Chondrocyte (in vitro differentiated cells): ENCODE measurements around the gene TECR. TPM values are rescaled to one million over a fixed set of nuclear protein-coding genes. Genes with fewer than 3 reads are reported as not detected.
"Not testable (repeated sequence)": the region's sequence is repeated elsewhere in the genome, so short reads cannot be mapped to it uniquely, and the experiment has no call there.

ENCODE experiments used
- DNase-seq: peaks from one replicate; pipeline ENCODE4 v3.0.0; 2021; ENCODE audit warnings: mixed read lengths, low spot score
- H3K27ac Mint-ChIP-seq: one replicate; pipeline ENCODE4 v1.8.0; 2021; ENCODE audit warnings: mild to moderate bottlenecking, moderate library complexity, mixed read lengths; ENCODE audit not compliant: unreplicated experiment
- H3K27me3 Mint-ChIP-seq: 2 replicates; pipeline ENCODE4 v1.8.0; 2021; ENCODE audit warnings: low read depth, mixed read lengths
- H3K36me3 Mint-ChIP-seq: 2 replicates; pipeline ENCODE4 v1.8.0; 2021; ENCODE audit warnings: low read depth, mixed read lengths
- H3K4me1 Mint-ChIP-seq: 2 replicates; pipeline ENCODE4 v1.8.0; 2021; ENCODE audit warnings: low read depth, mild to moderate bottlenecking, mixed read lengths
- H3K4me3 Mint-ChIP-seq: one replicate; pipeline ENCODE4 v1.8.0; 2021; ENCODE audit warnings: mild to moderate bottlenecking, moderate library complexity, mixed read lengths; ENCODE audit not compliant: unreplicated experiment
- H3K9me3 Mint-ChIP-seq: 2 replicates; pipeline ENCODE4 v1.8.0; 2021; ENCODE audit warnings: low read depth, mixed read lengths
- CTCF ChIP-seq: fragments of 200-600 bp; sonication (generic); IDR thresholded peaks from 2 replicates; pipeline ENCODE4 v1.5.0; 2021; ENCODE audit warnings: antibody characterized with exemption, mild to moderate bottlenecking, moderate library complexity
- total RNA-seq: library from RNA; stranded (reverse); gene quantifications from 3 replicates; pipeline ENCODE4 v1.2.1, GENCODE V29; 2021

TECR gene
- total RNA-seq, 1 donor from 2014 or later, result 70.7 TPM

- Mint-ChIP-seq H3K9me3 (no peaks in the 10 kb centered on the region), H3K27ac (no peak overlapping the region), H3K36me3 (peaks cover 3% of the 10 kb centered on the region), H3K27me3 (no peaks in the 10 kb centered on the region), H3K4me3 (no peak overlapping the region), H3K4me1 (peaks cover 24% of the 10 kb centered on the region)
- DNase-seq, result no peak
- no peak for TF ChIP-seq CTCF
These were observed 33.5 kb downstream of the TECR start for GRCh38 chr19:14562660-14563589.

- H3K27me3 Mint-ChIP-seq, result no peaks in the 10 kb centered on the region
- H3K9me3 Mint-ChIP-seq, result no peaks in the 10 kb centered on the region
- peaks cover 3% of the 10 kb centered on the region for H3K36me3 Mint-ChIP-seq
- TF ChIP-seq CTCF, result no peak
- peaks cover 17% of the 10 kb centered on the region for H3K4me1 Mint-ChIP-seq
- no peak overlapping the region for H3K27ac Mint-ChIP-seq
- no peak overlapping the region for H3K4me3 Mint-ChIP-seq
- peak; percentile 93 for DNase-seq
These were observed 34.2 kb downstream of the TECR start for GRCh38 chr19:14563590-14563926.

- Mint-ChIP-seq H3K27me3 (no peaks in the 10 kb centered on the region), H3K27ac (no peak overlapping the region), H3K4me1 (peaks cover 15% of the 10 kb centered on the region), H3K9me3 (no peaks in the 10 kb centered on the region), H3K4me3 (no peak overlapping the region), H3K36me3 (peaks cover 3% of the 10 kb centered on the region)
- no peak for DNase-seq
- no peak for TF ChIP-seq CTCF
These were observed 34.7 kb downstream of the TECR start for GRCh38 chr19:14563989-14564651.

- H3K36me3 Mint-ChIP-seq, H3K4me3 Mint-ChIP-seq, H3K27me3 Mint-ChIP-seq, DNase-seq, H3K27ac Mint-ChIP-seq, H3K9me3 Mint-ChIP-seq: not testable (repeated sequence)
- peaks cover 15% of the 10 kb centered on the region for H3K4me1 Mint-ChIP-seq
These were observed 35.4 kb downstream of the TECR start for GRCh38 chr19:14564652-14565297.

GRCh38 chr19:14565298-14565679 is 35.9 kb downstream of the TECR start:
- DNase-seq, result no peak
- H3K4me3 Mint-ChIP-seq, result no peak overlapping the region
- H3K27me3 Mint-ChIP-seq, result no peaks in the 10 kb centered on the region
- H3K4me1 Mint-ChIP-seq, result peaks cover 15% of the 10 kb centered on the region
- H3K36me3 Mint-ChIP-seq, result peaks cover 3% of the 10 kb centered on the region
- H3K9me3 Mint-ChIP-seq, result no peaks in the 10 kb centered on the region
- TF ChIP-seq CTCF, result no peak
- no peak overlapping the region for H3K27ac Mint-ChIP-seq
